ENCODE data around the gene TCF3. TPM values are rescaled to one million over a fixed set of nuclear protein-coding genes. Genes with fewer than 3 reads are reported as not detected.
"Not testable (repeated sequence)": the region's sequence is repeated elsewhere in the genome, so short reads cannot be mapped to it uniquely, and the experiment has no call there.

The TCF3 gene
- total RNA-seq, 2 donors from 2014 or later, result 91.5 to 332 TPM

- TF ChIP-seq POLR2A (IDR thresholded peaks at IDR 0.05) (no peak), POLR2AphosphoS5 (IDR thresholded peaks at IDR 0.05) (no peak), CTCF (IDR thresholded peaks at IDR 0.05) (no peak)
- no peaks in the 10 kb centered on the region for H3K9me3 ChIP-seq
- no peaks in the 10 kb centered on the region for H3K36me3 ChIP-seq
- intact Hi-C loops (cut with DNase I), result no loop called here
- WGBS, result 88% methylated on average over 16 of the region's 24 CpGs
- no peak for DNase-seq (ENCODE audit: low spot score)
- no peak overlapping the region for H3K27ac ChIP-seq
- no peaks in the 10 kb centered on the region for H3K27me3 ChIP-seq (replicated peaks; ENCODE audit: insufficient read depth)
- peaks cover 6% of the 10 kb centered on the region for H3K4me1 ChIP-seq (replicated peaks)
- no peak overlapping the region for H3K4me3 ChIP-seq
Measured at GRCh38 chr19:1646149-1646548, 6.3 kb downstream of the TCF3 start.

- intact Hi-C loops (cut with DNase I), result no loop called here
- no peaks in the 10 kb centered on the region for H3K4me1 ChIP-seq (replicated peaks)
- TF ChIP-seq POLR2A (IDR thresholded peaks at IDR 0.05) (no peak), CTCF (IDR thresholded peaks at IDR 0.05) (no peak)
- no peak overlapping the region for H3K27ac ChIP-seq
- H3K9me3 ChIP-seq, result no peaks in the 10 kb centered on the region
- no peaks in the 10 kb centered on the region for H3K27me3 ChIP-seq (replicated peaks; ENCODE audit: insufficient read depth)
- no peak for DNase-seq (ENCODE audit: low spot score)
- no peak overlapping the region for H3K4me3 ChIP-seq
- WGBS, result 91% methylated on average over 23 of the region's 23 CpGs
- no peaks in the 10 kb centered on the region for H3K36me3 ChIP-seq
Measured at GRCh38 chr19:1645299-1645698, 7.1 kb downstream of the TCF3 start.

GRCh38 chr19:1644070-1644469 lies 8.3 kb downstream of the TCF3 start:
- Histone ChIP-seq H3K4me3 (no peak overlapping the region), H3K9me3 (no peaks in the 10 kb centered on the region), H3K27ac (no peak overlapping the region), H3K4me1 (replicated peaks) (no peaks in the 10 kb centered on the region), H3K36me3 (no peaks in the 10 kb centered on the region), H3K27me3 (replicated peaks; ENCODE audit: insufficient read depth) (no peaks in the 10 kb centered on the region)
- WGBS, result 92% methylated on average over 16 of the region's 16 CpGs
- TF ChIP-seq POLR2AphosphoS5 (IDR thresholded peaks at IDR 0.05) (no peak), CTCF (IDR thresholded peaks at IDR 0.05) (no peak), POLR2A (IDR thresholded peaks at IDR 0.05) (no peak)
- DNase-seq (ENCODE audit: low spot score), result no peak
- intact Hi-C loops (cut with DNase I), result no loop called here

GRCh38 chr19:1640893-1641448 lies 11.4 kb downstream of the TCF3 start:
- H3K9me3 ChIP-seq; H3K36me3 ChIP-seq; intact Hi-C loops (cut with DNase I); H3K27ac ChIP-seq; H3K4me3 ChIP-seq; H3K27me3 ChIP-seq (replicated peaks; ENCODE audit: insufficient read depth); H3K4me1 ChIP-seq (replicated peaks); DNase-seq (ENCODE audit: low spot score): not testable (repeated sequence)
- 82% methylated on average over 10 of the region's 10 CpGs for WGBS

- Histone ChIP-seq H3K27me3 (replicated peaks; ENCODE audit: insufficient read depth) (no peaks in the 10 kb centered on the region), H3K9me3 (no peaks in the 10 kb centered on the region), H3K4me1 (replicated peaks) (no peaks in the 10 kb centered on the region), H3K4me3 (no peak overlapping the region), H3K36me3 (no peaks in the 10 kb centered on the region), H3K27ac (no peak overlapping the region)
- no peak for DNase-seq (ENCODE audit: low spot score)
- no peak for TF ChIP-seq POLR2AphosphoS5 (IDR thresholded peaks at IDR 0.05)
- no peak for TF ChIP-seq POLR2A (IDR thresholded peaks at IDR 0.05)
- TF ChIP-seq CTCF (IDR thresholded peaks at IDR 0.05), result no peak
- WGBS, result 94% methylated on average over 34 of the region's 34 CpGs
- intact Hi-C loops (cut with DNase I), result no loop called here
Measured at GRCh38 chr19:1636325-1637236, 15.8 kb downstream of the TCF3 start.
